Colon (tissue), 2 donors: Measurements from ENCODE around the gene GRIK2.

Experiments
- FAIRE-seq: peaks from 2 replicates; lab custom pipeline; 2012; peaks lifted over from hg19 to GRCh38; lab: Jason Lieb, UNC
- donor health status: control.
- donor health status: control.

Gene GRIK2

DNA sequence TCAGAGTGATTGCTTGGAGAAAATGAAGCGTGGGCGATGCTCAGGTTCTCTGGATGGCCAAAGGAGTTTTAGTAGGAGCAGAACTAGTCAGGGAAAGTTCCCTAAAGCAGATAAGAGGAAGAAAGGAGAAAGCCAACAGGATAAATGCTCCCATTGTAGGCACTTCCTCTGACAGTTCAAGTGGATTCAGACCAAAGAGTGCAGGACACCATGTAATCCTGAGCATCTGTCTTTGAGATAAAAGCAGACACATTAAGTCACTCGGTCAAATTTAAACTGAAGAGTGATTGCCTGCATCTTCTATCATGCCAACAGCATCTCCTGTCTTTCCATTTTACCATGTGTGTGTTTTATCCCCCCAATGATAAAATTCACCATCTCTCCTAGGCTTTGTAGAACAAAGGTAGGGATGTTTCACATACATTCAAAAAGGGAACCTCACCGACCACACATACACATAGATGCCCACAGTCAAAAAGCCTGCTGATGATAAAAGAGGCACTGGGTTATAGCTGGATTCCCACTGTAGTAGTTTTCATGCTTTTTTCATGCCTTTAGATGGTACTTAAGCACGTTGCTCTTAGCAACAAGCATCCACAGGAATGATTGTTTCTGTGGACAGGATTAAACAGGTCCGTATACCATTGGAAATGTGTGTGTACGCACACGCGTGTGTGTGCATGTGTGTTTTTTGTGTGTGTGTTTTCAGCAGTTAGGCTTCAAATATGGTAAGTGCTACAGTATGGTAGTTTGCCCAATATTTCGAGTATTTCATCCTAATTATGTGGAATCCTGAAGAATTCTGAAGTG, 7.0 kb downstream of the GRIK2 start:
- no peak for FAIRE-seq

DNA sequence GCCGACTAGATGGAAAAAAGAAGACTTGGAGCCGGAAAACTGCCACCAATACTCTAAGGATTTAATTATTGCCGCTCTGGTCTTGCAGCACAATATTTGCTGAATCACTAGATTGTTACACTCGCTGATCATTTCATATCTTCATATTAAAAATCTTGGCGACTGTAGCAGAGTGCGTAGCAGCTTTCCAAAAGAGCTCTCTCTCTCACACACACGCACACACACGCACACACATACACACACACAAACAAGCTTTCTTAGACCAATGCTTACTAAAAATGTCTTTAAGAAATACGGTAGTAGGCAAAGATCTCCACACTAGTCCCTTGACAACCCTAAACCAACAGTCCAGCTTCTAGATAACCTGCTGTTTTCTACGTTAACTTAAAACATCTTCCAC, 7.7 kb downstream of the GRIK2 start:
- no peak for FAIRE-seq

DNA sequence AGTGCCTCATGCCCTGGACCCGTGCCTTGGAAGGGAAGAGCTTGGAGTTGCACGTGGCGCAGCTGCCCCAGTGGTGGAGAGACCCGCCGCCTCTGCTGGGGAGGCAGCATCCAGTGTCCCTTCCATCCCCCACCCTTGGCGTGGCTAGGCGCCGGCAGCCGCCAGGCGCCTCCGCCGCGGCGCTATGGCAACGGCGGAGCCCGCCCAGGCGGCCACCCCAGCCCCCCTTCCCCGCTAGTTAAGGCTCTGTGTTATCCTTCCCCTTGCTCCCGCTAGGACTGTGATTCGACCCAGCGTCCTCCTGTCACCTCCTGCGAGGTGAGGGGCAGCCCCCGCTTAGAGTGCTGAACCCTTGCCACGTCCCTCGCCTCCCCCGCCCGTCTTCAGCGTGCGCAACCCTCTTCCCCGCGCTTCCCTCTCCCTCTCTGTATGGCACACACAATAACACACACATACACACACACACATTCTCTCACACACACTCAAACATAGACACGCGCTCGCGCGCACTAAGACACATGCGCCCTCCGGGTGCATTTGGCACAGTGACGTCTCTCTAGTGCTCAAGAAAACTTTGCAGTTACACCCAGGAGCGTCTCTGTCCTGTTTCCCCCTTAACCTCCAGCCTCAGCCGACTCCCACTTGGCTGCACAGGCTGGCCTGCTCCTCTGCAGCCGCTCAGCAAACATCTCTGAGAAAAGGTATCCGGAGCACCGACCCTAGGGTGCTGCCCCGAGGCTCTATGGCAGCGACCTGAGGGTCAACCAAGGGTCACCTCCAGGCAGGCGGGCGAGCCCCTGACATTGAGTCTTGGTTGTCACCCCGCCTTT, 8.5 kb downstream of the GRIK2 start:
- FAIRE-seq, result no peak

DNA sequence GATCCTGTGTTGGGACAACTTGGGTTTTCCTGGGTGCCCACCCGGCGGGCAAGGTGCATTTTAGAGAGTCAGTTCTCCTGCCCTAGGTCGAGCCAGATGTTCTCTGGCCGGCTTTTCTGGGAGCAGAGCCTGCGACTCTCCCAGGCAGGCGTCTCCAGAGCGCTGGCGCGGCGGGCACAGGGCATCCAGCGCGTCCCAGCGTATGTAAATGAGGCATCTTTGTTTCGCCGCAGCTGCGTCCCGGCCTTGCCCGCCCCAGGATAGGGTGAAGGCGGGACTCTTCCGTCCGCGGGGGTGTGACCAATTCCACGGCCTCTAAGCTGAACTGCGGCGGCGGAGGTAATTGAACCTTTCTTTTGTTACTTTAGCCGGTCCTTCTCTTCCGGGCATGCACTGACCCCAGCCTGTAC, 9.1 kb downstream of the GRIK2 start:
- no peak for FAIRE-seq

DNA sequence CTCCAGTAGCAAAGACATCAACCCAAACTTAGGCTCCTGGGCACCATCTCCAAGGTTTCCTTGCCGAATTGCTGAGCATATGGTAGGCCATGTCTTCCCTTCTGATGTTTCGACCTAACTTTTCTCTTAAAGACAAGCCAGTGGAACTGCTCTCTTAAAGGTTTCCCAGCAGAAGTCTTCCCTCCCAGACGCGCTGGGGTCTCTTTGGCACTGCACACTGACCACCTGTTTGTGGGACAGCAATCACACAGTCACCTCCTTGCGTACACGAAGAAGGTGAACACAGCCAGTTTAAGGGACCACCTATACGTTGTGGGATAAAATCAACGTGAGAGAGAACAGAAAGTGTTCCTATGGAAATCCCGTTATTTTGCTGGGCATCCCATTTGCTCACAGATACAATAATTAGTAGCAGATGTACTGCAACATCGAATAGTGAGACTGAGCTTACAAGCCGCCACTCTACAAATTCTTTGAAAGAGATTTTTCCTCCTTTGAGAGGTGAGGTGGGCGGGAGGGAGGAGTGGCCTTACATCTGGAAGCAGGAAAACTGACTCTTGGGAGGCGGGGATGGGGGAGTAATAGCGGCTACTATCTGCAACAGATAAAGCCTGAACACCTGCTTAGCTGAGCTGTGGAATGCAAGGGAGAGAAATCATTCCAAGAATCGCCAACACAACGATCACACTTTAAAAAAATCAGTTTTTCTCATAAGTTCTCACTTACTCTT, 9.9 kb downstream of the GRIK2 start:
- FAIRE-seq, result no peak

DNA sequence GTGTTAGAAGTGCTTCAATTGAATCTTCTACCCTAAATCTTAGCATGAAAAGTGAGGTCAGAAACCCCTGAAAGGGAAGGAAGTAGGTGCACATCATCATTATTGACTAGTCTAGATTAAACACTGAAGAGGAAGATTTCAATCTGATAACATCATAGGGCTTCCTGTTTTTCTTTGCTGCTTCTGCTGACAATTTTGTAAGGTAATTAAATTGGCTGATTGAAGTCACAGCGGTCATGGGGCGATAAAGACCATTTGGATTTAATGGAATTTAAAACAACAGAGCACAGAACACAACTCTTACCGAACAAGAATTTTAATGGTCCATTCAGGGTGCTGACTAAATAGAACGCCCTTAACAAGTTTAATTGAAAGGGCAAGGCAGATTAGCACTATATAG, 11.3 kb downstream of the GRIK2 start:
- no peak for FAIRE-seq

DNA sequence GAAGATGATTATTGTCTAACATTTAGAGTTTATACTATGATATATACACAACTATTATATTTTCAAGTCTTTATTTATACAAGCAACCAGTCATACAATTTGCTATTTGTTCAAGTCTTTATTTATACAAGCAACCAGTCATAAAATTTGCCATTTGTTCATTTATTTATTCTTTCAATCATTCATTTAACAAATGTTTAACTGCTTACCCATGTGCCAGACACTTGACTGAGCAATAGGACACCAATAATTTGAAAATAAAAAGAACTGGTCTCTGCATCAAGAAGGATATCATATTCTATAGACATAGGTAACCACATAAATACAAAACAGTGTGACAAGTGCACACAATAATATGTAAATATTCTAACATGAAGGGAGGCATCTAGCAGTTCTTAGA, 20.3 kb downstream of the GRIK2 start:
- no peak for FAIRE-seq

DNA sequence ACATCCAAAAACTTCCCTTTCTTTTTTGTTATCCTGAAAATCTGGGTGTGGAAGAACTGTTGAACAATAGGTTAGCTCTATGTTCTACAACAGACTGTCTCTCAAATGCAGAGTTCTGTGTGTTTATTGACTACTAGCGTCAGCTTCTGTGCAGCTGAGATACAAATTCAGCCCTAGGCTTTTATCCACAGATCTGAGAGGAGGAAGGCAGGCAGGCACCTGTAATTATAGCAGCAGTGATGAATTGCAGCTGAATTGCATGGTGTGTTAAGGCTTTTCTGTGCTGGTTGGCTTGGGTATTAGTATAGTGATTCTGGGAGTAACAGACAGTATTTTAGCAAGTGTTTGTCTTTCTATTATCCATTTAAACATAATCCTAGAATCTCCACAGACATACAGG, 24.4 kb downstream of the GRIK2 start:
- FAIRE-seq, result no peak

DNA sequence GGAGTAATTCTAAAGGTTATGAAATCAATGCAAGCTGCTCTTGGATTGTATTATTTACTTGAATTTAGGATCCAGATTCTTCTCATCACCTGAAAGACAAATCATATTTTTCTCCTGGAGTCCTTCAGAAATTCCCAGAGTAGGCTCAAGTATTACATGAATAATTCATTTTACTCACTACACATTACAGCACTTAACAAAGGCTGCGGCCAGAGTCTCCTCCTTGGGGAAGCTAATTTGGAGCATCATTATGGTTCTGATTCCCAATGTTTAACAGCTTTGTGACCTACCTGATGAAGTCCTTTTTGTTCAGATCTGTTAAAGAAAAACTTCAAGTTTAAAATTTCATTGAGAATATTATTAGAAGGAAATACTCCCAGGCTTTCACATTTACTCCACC, 28.7 kb downstream of the GRIK2 start:
- FAIRE-seq, result no peak

DNA sequence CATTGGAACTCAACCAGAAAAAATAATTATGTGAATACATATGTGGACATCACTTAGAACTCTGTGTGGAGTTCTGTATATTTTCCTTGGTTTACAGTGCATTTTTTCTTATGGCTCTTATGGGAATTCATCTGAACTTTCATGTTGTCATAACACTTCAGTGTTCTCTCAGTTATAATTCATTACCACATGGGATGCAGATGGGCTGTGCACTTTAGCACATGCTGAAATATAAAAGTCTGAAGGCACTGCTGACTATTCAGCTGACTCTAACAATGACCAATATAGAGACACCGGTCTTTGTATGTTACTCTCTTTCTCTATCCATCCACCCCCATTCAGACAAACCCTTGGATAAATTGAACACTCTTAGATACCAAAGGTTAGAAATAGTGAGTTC, 29.3 kb downstream of the GRIK2 start:
- no peak for FAIRE-seq

DNA sequence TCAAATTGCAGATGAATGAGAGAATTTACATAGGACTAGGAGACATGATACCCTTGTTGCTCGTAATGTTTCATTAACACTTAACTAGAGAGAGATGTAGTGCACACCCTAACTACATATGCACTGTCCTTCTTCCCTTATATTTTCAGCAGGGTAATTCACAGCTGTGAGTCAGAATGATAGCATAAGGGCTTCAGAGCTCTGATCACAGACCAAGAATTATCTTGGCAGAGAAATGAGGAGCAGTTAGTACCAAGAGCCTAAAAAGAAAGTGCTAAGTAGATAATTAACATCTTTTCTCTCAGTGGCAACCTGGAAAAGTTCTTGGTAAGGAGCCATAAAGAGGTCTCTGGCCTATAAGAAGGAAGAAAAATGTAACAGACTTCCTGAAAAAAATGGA, 35.8 kb downstream of the GRIK2 start:
- FAIRE-seq, result no peak

DNA sequence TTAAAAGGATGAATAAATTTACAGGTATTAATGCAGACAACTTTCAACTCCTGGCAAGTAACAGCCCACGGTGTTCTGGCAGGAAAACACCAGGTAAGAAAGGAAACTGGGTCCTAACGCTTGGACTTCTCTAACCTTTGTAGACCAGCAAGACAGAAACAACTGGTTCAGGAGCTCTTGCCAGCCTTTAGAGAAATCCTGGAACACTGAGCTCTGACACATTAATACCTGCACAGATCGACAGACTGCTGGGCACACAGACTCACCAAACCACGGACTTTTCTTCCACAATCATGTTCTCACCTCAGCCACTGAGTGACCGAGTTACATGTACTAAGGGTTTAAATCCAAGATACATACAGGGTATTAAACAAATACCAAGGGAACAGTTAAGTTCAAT, 36.3 kb downstream of the GRIK2 start:
- no peak for FAIRE-seq

DNA sequence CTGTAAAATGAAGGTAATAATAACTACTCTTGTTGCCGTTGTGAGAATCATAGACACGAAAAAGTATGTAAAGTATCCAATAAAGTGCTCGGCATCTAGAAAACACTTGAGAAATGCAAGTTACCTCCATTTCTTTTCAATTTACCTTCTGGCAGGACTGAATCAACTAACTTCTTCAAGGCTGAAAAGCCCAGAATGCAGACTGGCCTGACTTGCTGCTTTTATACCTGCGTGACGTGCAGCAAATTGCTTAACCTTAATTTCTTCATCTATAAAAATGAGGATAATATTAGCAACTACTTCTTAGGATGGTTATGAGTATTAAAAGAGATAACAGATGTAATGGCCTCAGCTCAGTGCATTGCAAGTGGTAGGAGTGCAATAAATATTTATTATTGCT, 39.6 kb downstream of the GRIK2 start:
- no peak for FAIRE-seq

DNA sequence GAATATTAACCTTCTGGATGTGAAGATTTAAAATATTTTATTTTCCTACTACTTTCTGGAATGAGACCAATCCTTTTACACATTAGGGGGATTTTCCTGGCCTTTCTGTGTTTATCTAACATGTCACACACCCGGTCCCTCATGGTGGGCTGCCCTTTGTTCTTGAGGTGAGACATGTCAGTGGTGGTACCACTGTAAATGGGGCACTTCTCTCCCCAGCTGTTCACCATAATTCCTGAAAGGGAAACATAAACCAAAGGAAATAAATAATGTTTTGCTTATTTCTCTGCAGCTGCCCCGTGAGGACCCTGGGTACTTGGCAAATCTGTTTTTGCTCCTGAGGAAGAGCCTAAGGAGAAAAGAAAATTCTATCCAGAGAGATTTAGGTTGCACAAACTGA, 41.1 kb downstream of the GRIK2 start:
- no peak for FAIRE-seq

DNA sequence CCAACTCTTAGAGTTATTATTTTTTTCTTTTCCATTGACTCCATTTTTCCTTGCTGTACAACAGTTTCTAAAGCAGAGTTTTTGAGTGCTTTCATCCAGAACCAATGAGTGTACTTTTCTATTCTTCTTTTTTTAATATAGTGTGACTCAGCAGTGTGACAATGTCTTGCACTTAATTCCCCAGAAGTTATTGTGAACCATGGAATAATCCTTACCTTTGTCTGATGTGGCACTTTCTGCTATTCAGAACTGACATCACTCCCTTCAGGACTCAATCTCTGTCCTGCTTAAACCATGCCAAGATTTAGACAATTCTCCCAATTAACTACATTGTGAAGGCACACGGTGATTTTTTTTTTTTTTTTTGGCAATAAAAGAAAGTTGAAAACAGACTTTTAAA, 41.5 kb downstream of the GRIK2 start:
- FAIRE-seq, result no peak

DNA sequence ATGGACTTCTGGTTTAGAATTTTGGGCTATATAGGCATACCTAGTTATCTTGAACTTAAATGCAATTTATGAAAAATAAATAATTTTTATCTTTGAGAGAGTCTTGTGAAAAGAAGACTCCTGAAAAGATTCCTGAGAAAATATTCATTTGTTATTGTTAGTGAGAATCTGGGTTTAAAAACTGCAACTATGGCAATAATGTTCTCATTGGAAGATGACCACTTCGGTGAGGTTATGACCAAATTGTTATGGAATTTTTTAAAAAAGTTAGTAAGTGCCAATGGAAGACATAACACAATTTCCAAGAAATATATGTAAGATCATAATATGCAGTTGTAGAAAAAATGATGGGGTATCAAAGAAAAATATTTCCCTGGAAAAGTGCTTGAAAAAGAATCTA, 46.3 kb downstream of the GRIK2 start:
- FAIRE-seq, result no peak

DNA sequence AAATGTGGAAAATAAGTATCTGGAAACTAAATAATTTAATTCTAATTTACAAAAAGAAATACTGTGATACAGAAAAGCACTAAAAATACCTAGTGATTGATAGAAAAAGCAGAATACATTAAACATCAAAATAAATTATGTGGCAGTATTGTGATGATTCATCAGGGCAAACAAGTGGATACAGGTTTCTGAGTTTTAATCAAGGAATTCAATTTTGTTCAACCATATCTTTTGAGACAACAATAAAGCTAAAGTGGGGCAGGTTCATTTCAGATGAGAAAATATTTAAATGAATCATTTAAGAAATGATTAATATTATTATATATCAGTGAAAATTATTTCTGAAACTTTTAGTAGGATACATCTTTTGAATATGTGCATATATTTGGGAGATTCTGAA, 49.8 kb downstream of the GRIK2 start:
- no peak for FAIRE-seq

DNA sequence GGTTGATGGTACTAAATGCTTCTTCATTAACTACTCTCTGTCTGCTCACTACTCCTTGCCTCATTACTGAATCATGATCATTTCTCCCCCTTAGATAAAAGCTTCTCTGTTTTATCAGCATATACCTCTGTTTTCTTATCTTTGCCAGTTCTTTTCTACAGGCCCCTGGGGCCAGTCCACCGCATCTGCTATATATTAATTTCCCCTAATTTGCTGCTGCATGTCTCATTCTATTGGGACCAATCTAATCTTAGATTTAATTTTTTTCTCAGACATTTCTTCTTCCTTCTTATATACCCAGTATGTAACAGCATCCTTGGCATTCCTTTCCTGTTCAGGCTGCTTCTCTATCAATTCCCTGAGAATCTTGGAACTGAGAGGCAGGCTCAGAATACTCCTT, 51.2 kb downstream of the GRIK2 start:
- FAIRE-seq, result no peak

DNA sequence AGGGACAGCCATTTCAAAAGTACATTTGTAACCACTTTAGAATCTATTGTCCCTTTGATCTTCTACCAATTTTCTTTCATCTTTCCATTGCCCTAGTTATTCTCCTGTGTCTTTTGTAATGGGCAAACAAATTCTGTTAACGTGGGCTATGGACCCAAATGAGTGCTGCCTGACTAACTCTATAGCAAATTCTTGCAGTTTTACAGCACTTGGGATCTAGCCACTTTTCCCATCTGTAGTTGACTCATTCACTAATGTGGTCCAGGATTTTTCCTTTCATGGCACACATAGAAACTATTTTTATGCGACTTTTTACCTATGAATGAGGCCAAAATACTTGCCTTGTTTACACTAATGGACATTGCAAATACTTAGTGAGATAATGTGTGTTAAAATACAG, 52.0 kb downstream of the GRIK2 start:
- no peak for FAIRE-seq

DNA sequence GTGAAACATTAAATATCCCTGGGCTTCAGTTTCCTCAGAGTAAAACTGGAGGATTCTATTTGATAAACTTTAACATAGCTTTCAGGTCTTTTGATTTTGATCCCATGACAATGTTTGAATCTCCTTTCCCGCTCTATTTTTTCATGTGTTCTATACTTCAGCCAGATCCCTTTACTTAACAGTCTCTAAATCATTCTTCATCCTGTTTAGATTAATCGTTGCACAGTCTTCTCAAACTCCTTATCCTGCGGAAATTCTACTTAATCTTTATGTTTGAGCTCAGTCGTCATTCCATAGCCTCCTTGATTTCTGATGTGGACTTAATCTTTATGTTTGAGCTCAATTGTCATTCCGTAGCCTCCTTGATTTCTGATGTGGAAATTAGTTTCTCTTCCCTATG, 57.4 kb downstream of the GRIK2 start:
- FAIRE-seq, result no peak

DNA sequence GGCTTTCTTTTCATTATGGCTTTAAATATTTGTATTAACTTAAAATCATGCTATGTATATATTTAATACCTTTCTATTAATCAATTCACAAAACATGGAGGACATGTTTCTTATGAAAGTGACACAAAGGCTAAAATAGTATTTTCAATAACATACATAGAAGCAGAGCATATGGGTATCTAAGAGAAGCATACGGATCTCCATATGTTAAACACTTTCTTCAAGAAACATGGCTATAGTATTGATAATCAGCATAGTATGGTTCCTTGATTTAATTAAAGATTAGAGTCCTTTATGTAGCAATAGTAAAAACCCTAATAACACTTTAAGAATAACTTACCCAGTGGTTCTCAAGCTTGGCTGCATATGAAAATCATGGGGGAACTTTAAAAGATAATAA, 58.5 kb downstream of the GRIK2 start:
- FAIRE-seq, result no peak

DNA sequence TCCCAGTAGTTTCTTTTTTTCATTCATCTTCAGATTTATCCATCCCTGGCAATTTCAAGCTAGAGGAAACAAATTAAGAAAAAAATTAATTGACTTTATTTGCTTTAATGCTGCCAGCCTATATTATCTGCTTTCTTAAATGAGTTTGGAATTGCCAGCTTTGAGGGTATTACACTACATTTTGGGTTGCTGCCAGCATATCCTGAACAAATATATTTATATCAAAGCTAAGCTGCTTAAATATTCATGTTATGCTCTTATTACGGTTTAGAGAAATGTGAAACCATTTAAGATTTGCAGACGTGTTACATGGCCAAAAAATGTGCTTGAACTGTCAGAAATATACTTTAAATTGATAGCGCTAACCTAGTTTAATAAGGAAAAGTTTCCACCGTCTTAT, 59.7 kb downstream of the GRIK2 start:
- no peak for FAIRE-seq

DNA sequence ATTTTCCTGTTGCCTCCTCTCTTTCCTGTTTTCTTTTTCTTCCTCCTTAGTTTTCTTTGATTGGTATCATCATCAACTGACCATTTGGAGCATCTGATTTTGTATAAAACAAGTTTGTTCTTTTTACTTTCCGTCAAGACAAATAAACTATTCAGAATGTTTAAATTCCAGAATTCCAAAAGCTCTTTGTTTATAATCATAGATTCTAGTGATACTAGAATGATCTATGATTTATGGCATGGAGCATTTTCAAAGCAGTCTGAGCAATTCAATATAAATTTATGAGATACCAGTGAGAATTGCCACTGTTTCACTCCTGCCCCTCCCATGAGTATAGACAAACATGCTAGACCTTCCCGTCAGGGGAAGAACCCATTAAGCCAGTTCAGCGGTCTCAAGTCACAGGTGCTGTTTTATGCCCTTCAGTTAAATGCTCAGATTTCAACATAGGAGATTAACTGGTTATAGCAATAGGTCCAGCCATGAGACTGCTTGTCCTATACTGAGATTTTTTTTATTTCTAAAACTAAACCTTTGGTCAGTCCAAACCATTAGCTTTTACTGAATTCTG, 60.7 kb downstream of the GRIK2 start:
- no peak for FAIRE-seq
